Activated CD8-positive, alpha-beta T cell treated with anti-CD3 and anti-CD28 coated beads for 36 hours (primary cell): ENCODE measurements around the gene NFIA. TPM values are rescaled to one million over a fixed set of nuclear protein-coding genes. Genes with fewer than 3 reads are reported as not detected.

Experiments
- ATAC-seq: fragments of 200-7000 bp; cut with Tn5 transposase; one replicate; pipeline ENCODE4 v1.10.0; 2021; ENCODE audit warnings: mild to moderate bottlenecking, moderate library complexity
- CTCF ChIA-PET: fragments of 350-600 bp; sonication (Branson Sonifier 250); formaldehyde crosslinking; loops from one replicate; lab custom pipeline; 2021; ENCODE audit warnings: antibody characterized with exemption; lab: Charles Lee
- POLR2A ChIA-PET: fragments of 350-600 bp; sonication (Branson Sonifier 250); formaldehyde crosslinking; loops from one replicate; lab custom pipeline; 2021; ENCODE audit warnings: antibody characterized with exemption; lab: Charles Lee
- DNase-seq: peaks from one replicate; pipeline ENCODE4 v3.0.0-alpha.2; 2020
- H3K27ac Mint-ChIP-seq: one replicate; pipeline ENCODE4 v1.8.0; 2021; ENCODE audit warnings: mild to moderate bottlenecking, mixed read lengths
- H3K27me3 Mint-ChIP-seq: one replicate; pipeline ENCODE4 v1.8.0; 2021; ENCODE audit warnings: mixed read lengths
- H3K36me3 Mint-ChIP-seq: one replicate; pipeline ENCODE4 v1.8.0; 2021; ENCODE audit warnings: low read depth, mixed read lengths
- H3K4me1 Mint-ChIP-seq: one replicate; pipeline ENCODE4 v1.8.0; 2021; ENCODE audit warnings: low read depth, mixed read lengths
- H3K4me3 Mint-ChIP-seq: one replicate; pipeline ENCODE4 v1.8.0; 2021; ENCODE audit warnings: mild to moderate bottlenecking, moderate library complexity, mixed read lengths
- H3K9me3 Mint-ChIP-seq: one replicate; pipeline ENCODE4 v1.8.0; 2021; ENCODE audit warnings: mixed read lengths
- intact Hi-C: fragments of 100-400 bp; cut with micrococcal nuclease; formaldehyde crosslinking; loops from one replicate; pipeline ENCODE4 v1.10.0; 2022
- total RNA-seq, 2 experiments: library from RNA; stranded (reverse); gene quantifications; one replicate each; pipeline ENCODE4 v1.2.3, GENCODE V29; 2021
- TF ChIP-seq, protein P1 (sequence below): fragments of 200-600 bp; IDR thresholded peaks from one replicate; pipeline ENCODE4 v1.8.0; 2022; ENCODE audit warnings: antibody characterized with exemption, mild to moderate bottlenecking

Gene NFIA
- total RNA-seq, result 1 to 10 TPM; 1.9 to 2.4 TPM

DNA sequence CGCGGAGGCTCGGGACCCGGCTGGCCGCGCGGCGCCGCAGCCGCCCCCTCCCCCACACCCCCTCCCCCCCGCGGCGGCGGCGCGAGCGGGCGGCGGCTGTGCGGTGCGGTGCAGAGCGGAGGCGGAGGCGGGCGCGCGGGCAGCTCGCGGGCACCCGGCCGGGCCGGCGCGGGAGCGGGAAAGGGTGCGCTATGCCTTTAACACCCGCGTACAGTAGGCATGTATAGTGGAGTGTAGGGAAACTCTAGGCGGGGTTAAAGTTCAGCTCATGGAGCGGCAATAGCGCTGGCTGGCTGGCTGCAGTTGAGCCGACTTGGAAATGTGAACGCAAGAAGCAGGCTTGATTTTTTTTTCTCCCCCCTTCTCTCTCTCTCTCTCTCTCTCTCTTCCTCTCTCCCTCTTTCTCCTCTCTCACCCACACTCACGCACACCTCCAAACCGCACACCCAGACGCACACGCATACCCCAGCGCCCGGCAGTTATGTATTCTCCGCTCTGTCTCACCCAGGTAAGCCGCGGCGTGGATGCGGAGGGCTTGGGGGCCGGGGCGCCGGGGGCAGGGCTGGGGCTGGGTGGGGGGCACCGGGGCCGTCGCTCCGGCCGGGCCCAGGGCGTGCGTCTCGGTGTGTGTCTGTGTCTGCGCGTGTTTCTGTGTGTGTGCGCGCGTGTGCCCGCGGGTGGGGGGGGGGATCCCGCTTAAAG is at the start of gene NFIA:
NFIA (plus strand) TSS at position 251 of the 702 bp plus-strand sequence.
- peaks cover 8% of the 10 kb centered on the region for H3K27me3 Mint-ChIP-seq

DNA sequence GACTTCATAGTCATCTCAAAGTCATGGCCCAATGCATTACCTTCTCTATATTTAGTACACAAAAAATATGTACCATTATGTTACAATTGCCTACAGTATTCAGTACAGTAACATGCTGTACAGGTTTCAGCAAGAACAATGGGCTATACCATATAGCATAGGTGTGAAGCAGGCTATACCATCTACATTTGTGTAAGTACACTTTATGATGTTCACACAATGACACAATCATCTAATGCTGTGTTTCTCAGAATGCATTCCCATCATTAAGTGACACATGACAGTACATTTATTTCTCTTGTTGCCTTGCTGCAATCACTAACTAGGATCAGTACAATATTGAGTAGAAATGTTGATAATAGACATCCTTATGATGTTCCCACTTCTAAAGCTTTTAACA is 46.5 kb upstream of the NFIA start:
- H3K4me1 Mint-ChIP-seq, result no peaks in the 10 kb centered on the region
- no peaks in the 10 kb centered on the region for H3K36me3 Mint-ChIP-seq
- TF ChIP-seq, protein P1, sequence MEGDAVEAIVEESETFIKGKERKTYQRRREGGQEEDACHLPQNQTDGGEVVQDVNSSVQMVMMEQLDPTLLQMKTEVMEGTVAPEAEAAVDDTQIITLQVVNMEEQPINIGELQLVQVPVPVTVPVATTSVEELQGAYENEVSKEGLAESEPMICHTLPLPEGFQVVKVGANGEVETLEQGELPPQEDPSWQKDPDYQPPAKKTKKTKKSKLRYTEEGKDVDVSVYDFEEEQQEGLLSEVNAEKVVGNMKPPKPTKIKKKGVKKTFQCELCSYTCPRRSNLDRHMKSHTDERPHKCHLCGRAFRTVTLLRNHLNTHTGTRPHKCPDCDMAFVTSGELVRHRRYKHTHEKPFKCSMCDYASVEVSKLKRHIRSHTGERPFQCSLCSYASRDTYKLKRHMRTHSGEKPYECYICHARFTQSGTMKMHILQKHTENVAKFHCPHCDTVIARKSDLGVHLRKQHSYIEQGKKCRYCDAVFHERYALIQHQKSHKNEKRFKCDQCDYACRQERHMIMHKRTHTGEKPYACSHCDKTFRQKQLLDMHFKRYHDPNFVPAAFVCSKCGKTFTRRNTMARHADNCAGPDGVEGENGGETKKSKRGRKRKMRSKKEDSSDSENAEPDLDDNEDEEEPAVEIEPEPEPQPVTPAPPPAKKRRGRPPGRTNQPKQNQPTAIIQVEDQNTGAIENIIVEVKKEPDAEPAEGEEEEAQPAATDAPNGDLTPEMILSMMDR, result no peak
- peaks cover 7% of the 10 kb centered on the region for H3K27me3 Mint-ChIP-seq
- intact Hi-C loops, result no loop called here
- no peak for DNase-seq
- H3K27ac Mint-ChIP-seq, result no peak overlapping the region
- ChIA-PET CTCF (interaction anchor here (0.8 to 2.8 kb wide), 2 partner anchors 14 to 57 kb away, joined by 3 to 15 read pairs; no protein-coding TSS in a partner anchor), POLR2A (interaction anchor here (0.5 kb wide), 1 partner anchor 984 kb away, joined by 3 read pairs; no protein-coding TSS in a partner anchor)
- H3K9me3 Mint-ChIP-seq, result no peaks in the 10 kb centered on the region
- H3K4me3 Mint-ChIP-seq, result no peak overlapping the region
- no peak for ATAC-seq

More for the DNA sequence above, at the start of gene NFIA:
- CTCF ChIA-PET, result interaction anchor here (1.1 to 1.6 kb wide), 3 partner anchors 21 to 40 kb away, joined by 3 to 5 read pairs (median 5); no protein-coding TSS in a partner anchor
- Mint-ChIP-seq H3K9me3 (no peaks in the 10 kb centered on the region), H3K4me3 (peak within 1 kb of the TSS; percentile 85), H3K36me3 (no peaks in the 10 kb centered on the region), H3K27ac (peak within 1 kb of the TSS; percentile 67), H3K4me1 (peaks cover 42% of the 10 kb centered on the region)
- TF ChIP-seq, protein P1, result no peak
- intact Hi-C loops, result loop anchor here (5.0 kb wide), 1 partner anchor 75 kb away; no protein-coding TSS in a partner anchor
- DNase-seq, result peak; percentile 31
- ATAC-seq, result peak; percentile 19
- POLR2A ChIA-PET, result interaction anchor here (0.7 to 1.4 kb wide), 3 partner anchors 27 to 44 kb away, joined by 3 to 4 read pairs (median 4); no protein-coding TSS in a partner anchor

DNA sequence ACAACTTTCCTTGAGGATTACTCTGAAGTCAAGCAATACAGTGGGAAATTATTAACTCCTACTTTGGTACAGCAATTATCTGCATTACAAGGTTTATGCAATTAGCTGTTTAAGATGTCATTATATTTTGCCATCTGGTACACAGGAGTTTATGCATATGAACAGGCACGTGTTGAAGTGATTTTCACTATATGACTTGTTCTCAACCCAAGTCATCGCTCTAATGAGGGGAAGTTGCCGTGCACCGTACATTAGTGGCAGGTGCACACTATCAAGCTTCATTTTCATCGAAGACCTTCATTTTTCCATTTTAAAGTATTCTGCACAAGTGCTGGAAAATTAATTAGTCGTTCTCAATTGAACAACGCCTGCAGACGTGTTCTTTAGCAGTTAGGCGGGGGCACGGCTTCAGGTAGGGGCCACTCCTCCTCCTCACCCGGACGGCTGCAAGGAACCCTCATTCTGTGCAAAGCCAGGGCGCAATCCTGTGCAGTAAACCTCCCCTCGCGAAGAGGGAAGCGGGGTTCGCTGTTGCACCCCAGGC is 39.8 kb upstream of the NFIA start:
- TF ChIP-seq, protein P1, result no peak
- Mint-ChIP-seq H3K9me3 (no peaks in the 10 kb centered on the region), H3K36me3 (no peaks in the 10 kb centered on the region), H3K27me3 (peaks cover 24% of the 10 kb centered on the region), H3K4me1 (peaks cover 2% of the 10 kb centered on the region), H3K27ac (no peak overlapping the region), H3K4me3 (peak overlapping the region; percentile 67)
- CTCF ChIA-PET, result interaction anchor here (0.5 to 4.2 kb wide), 28 partner anchors 8 to 1071 kb away, joined by 3 to 35 read pairs (median 4); partner anchors contain the start of gene NFIA
- intact Hi-C loops, result loop anchor here (5.0 to 10.0 kb wide), 2 partner anchors 195 to 542 kb away; no protein-coding TSS in a partner anchor
- no peak for DNase-seq
- no peak for ATAC-seq
- POLR2A ChIA-PET, result interaction anchor here (1.4 kb wide), 1 partner anchor 38 kb away, joined by 7 read pairs; no protein-coding TSS in a partner anchor

DNA sequence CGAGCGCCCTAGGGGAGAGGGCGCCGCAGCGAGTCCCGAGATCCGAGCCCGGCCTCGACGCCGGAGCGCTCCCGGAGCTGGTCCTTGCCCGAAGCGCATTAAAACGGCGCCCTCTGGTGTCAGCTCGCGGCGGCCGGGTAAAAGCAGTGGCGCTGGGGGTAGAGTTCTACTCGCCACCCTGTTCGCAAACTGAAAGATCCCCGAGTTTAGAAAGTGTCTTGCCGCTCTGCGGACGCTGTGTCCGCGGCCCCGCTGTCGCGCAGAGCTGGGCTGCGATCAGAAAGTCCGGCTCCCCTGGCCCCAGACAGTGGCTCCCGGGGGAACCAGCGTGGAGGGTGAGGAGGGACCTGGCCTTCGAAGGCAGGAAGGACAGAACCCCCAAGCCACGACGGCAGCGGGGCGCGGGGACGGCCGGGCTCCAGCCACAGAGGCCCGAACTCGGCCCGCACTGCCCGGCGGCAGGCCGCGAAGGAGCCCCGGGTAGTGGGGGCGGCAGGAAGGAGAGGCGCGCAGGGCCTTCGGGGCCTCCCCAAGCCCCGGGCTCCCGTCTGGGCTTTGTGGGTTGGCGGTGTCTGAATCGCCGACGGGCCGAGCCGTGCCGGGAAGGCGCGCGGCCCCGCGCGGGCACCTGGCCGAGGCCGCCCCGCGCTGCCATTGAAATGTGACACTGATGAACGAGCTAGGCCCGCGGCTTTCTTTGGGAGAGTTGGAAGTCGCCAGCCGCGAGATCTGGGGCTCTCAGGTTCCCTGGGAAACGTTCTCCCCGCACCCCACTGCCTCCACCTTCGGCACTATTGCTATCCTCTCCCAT is 39.1 kb upstream of the NFIA start:
- Mint-ChIP-seq H3K4me3 (peak overlapping the region; percentile 67), H3K9me3 (no peaks in the 10 kb centered on the region), H3K27ac (no peak overlapping the region), H3K4me1 (peaks cover 2% of the 10 kb centered on the region), H3K36me3 (no peaks in the 10 kb centered on the region), H3K27me3 (peaks cover 24% of the 10 kb centered on the region)
- ATAC-seq (peak; percentile 97), DNase-seq (peak; percentile 90)
- ChIA-PET CTCF (interaction anchor here (0.5 to 4.2 kb wide), 33 partner anchors 7 to 1072 kb away, joined by 3 to 35 read pairs (median 3); partner anchors contain the start of gene NFIA), POLR2A (interaction anchor here (1.0 to 1.4 kb wide), 2 partner anchors 38 to 978 kb away, joined by 3 to 7 read pairs; no protein-coding TSS in a partner anchor)
- intact Hi-C loops, result loop anchor here (5.0 to 10.0 kb wide), 2 partner anchors 196 to 542 kb away; no protein-coding TSS in a partner anchor
- TF ChIP-seq, protein P1, result peak; percentile 86
